Prostate gland (tissue), 2 donors: ENCODE measurements around the gene SHC2.

Experiments used
- CTCF ChIP-seq, 4 experiments: fragments of 200-600 bp in 2 of 4; fragments of 450-650 bp in 2 of 4; sonication (generic) in 2 of 4; IDR thresholded peaks; 1 replicate in 3 of 4; 2 replicates in 1 of 4; pipeline ENCODE4 v1.5.1; 2016 to 2019; ENCODE audit warnings: antibody characterized with exemption in 4 of 4, mild to moderate bottlenecking in 2 of 4, moderate library complexity in 2 of 4
- POLR2A ChIP-seq: fragments of 450-650 bp; IDR thresholded peaks from one replicate; pipeline ENCODE4 v1.6.1; 2016; ENCODE audit warnings: antibody characterized with exemption, mild to moderate bottlenecking

GRCh38 chr19:372306-372890, 88.4 kb downstream of the SHC2 start:
- TF ChIP-seq CTCF (IDR thresholded peaks at IDR 0.05): no peak
- TF ChIP-seq POLR2A: no peak
